ENCODE data around the gene KRT79.
"Not testable (repeated sequence)": the region's sequence is repeated elsewhere in the genome, so short reads cannot be mapped to it uniquely, and the experiment has no call there.

The KRT79 gene

DNA sequence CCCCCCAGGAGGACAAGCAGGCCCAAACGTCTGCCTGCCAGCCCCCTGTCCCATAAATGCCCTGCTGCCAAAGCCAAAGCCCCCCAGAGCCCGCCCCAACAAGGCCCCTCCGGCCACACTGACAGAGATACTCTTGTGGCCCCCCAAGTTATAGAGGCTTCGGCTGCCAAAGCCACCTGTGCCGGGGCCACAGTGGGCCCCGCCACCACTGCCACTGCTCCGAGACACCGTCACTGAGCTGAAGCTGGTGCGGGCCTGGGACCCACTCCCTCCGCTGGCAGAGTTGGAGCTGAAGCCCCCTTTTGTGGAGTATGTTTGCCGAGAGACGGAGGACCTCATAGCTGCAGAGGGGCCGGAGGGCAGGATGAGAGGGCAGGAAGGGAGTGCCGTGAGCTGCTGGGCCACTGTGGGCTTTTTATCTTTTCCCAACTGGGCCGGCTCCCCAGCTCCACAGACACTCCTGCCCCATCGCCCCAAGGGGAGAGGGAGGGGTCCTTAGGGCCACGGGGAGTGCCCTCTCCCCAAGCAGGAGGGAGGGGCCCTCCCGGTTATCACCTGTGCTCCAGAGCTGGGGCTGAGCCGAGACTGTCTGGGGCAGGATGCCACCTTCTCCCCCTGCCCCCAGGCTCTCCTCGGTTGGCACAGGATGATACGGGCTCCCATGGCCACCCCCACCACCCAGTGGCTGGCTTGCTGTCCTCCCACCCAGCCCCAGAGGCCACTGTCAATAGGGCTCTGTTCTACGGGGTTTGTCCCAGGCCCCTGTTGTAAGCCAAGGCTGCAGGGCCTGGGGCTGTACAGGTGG, at the start of gene KRT79:
TSS of gene KRT79 (minus strand) at position 390 of the 805 bp plus-strand sequence. CDS start at position 339, 51 bp downstream.
- no peak for DNase-seq

- not testable (repeated sequence) for DNase-seq
Measured at GRCh38 chr12:52880499-52880898, 46.4 kb upstream of the KRT79 start.

DNA sequence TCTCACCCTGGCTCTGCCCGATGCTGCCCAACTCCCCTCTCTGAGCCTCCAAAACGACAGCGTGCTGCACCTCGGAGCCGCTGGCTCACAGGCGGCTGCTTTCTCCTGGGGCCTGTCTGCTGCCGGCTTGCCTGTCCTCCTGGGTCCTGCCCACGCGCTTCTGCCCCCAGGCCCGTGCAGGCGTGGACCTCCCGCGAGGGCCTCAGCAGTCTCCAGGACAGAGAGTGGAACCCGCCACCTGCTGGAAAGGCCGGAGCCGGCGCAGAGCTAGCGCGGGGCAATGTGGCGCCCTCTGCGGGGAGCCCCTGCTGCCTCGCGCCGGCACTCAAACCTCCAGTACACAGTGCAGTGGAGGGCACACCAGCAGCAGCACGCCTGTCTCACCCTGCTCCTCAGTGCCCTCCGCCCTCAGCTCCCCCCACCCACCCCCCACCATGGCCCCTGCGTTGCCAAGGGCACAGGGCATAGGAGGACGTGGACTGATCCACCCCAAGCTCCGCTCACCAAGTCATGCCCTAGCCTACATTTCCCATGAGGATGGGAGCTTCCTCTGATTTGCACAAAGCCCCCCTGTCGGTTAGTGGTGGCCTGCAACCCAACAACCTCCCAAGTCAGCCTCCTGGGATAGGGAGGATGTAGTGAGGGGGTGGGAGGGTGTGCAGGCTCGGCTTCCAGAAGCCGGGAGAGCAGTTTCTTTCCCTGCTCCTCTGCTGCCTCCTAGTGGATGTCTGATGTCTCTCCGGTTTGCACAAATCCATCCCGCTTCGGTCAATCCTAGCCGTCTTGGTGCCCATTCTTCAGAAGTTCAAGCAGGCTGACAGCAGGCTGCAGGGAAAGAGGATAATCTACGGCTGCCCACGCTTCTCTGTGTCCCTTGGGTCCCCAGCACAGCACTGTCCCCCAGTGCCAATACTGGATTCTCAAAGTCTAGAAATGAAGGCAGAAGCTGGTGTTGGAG, 45.6 kb upstream of the KRT79 start:
- DNase-seq = peak; percentile 74 to 84

DNA sequence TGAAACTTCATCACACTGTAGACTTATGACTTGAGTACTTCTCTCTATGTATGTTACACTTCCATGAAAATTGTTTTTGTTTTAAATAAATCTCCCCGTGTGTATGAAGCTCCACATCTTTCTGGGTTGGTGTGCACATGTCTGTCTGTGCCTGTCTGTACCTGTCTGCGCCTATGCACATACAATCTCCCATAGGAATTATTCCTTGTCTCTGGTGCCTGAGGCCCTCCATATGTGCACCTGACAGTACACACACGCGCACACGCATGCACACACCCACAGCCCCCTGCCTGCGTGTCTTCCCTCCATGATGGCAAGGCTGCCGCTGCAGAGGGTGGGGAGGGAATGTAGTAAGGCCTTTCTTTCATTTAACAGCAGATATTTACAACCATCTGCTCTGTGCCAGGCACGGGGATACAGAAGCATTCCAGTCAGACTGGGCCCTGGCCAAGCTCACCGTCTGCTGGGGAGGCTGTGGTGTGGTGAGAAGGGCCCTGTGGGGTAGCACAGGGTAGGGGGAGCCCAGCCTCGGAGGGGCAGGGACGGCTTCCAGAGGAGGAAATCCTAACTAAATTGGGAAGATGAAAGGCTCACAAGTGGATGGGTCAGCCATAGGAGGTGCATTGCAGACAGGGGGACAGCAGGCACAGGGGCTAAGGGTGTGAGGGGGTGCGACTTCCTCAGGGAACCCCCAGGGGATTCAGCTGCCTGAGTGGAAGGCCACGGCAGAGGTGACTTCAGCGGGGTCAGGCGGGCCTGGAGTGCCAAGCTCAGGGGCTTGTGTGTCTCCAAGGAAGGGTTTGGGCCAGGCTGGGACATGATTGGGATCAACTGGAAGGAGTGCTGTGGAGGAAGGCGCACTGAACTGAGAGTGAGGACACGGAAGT, 44.6 kb upstream of the KRT79 start:
- DNase-seq = peak in 1 of 2 experiments; percentile 69

GRCh38 chr12:52877242-52877641, 43.1 kb upstream of the KRT79 start:
- DNase-seq = no peak

DNA sequence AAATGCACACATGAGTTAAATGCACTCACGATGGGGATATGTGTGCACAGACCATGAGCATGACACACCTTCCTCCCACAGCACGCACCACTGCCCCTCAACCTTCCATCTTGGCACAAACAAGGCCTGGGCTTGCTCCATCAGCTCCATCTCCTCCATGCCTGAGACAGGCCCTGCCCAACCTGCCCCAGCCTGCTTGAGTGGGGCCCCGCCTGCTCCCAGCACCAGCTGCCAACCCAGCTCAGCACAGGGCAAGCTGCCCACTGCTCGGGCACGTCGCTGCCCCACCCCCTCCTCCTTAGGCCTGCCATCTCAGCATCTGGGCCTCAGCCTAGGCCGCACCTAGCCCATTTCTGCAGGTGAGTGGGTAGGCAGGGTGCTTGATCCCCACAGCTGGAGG, 42.3 kb upstream of the KRT79 start:
- DNase-seq = peak in 1 of 2 experiments; percentile 30

- DNase-seq = no peak
Measured at GRCh38 chr12:52874573-52875435, 40.7 kb upstream of the KRT79 start.

GRCh38 chr12:52873832-52874572, 39.9 kb upstream of the KRT79 start:
- DNase-seq = no peak

DNA sequence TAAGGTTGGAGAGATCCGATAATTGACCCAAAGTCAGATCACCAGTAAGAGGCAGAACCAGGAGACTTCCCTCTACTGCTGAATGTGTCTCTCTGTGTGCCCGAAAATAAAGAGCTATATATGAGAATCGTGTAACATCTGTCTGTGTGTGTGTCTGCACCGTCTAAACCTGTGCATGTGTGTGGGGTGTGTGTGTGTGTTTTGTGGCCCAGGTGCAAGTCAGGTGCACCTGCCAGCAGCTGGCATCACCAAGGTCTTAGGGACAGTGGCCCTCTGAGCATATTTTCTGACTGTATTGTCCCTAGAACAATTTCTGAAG, 39.4 kb upstream of the KRT79 start:
- no peak for DNase-seq

GRCh38 chr12:52872644-52873389, 38.7 kb upstream of the KRT79 start:
- no peak for DNase-seq

GRCh38 chr12:52871291-52872039, 37.4 kb upstream of the KRT79 start:
- DNase-seq = no peak

DNA sequence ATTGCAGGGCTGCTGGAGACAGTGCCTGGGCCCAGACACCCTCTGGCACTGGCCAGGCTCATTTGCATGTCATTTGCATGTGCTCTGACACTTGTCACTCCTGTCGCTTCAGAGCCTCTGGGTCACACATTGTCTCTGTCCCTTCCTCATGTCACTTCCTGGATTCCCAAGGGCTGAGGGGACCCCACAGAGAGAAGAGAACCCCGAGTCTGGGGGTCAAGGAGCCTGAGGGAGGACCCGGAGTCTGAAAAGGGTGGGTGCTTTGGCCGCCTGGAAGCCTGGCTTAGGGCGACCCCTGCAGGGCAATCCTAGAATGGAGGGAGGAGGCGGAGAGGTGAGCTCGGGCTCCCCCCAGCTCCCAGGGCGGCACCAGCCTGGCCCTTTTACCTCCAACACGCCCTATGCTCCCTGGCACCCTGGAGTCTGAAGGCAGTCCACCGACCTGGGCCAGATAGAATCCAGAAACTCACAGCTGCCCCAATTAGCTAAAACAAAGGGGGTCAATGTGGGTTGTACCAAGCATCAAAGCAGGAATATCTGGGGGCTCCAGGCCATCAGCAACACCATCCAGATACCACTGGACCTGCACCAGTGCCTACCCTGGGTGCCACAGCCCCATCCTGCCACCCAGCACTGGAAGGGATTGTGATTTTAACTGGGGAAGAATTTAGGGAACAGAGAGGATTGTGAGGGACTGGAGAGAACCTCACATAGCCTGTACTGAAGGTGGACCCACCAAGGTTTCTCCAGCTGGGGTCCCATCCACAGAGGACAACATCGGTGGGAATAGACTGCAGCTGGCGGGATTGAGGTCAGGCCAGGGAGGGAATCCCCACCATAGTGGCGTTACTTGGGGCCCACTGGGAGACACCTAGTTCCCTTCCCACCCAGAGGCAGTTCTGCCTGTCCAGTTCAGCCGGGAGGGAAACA, 36.5 kb upstream of the KRT79 start:
- peak in 1 of 2 experiments; percentile 15 for DNase-seq

DNA sequence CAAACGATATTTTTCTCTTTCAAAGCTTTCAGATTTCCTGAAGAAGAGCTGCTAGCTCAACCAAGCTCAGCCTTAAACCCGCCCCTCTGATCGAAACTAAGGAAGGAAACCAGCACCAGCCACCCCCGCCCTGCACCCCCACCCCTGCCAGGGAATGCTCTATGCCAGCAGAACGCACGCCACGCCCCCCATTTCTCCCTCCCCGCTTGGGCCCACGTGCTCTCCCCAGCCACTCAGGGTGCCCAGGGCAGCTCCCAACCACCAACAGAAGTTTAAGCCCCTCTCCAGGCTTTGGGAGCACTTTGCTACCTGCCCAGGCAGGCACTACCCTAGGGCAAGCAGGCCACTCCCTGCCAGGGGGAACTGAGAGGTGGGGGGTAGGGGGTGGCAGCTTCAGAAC, 33.5 kb upstream of the KRT79 start:
- no peak for DNase-seq

- DNase-seq = no peak
Measured at GRCh38 chr12:52867152-52867551, 33.0 kb upstream of the KRT79 start.

GRCh38 chr12:52865090-52865944, 31.2 kb upstream of the KRT79 start:
- peak in 1 of 2 experiments; percentile 73 for DNase-seq

GRCh38 chr12:52862023-52862422, 27.9 kb upstream of the KRT79 start:
- DNase-seq = no peak

- DNase-seq = no peak
Measured at GRCh38 chr12:52861511-52861910, 27.4 kb upstream of the KRT79 start.

Data from NCI-H446 (cell line).